Measurements from ENCODE around the gene SHISA9. TPM values are rescaled to one million over a fixed set of nuclear protein-coding genes. Genes with fewer than 3 reads are reported as not detected.

Gene SHISA9
- total RNA-seq, result under 0.01 and 0.11 TPM in 2 replicates

DNA sequence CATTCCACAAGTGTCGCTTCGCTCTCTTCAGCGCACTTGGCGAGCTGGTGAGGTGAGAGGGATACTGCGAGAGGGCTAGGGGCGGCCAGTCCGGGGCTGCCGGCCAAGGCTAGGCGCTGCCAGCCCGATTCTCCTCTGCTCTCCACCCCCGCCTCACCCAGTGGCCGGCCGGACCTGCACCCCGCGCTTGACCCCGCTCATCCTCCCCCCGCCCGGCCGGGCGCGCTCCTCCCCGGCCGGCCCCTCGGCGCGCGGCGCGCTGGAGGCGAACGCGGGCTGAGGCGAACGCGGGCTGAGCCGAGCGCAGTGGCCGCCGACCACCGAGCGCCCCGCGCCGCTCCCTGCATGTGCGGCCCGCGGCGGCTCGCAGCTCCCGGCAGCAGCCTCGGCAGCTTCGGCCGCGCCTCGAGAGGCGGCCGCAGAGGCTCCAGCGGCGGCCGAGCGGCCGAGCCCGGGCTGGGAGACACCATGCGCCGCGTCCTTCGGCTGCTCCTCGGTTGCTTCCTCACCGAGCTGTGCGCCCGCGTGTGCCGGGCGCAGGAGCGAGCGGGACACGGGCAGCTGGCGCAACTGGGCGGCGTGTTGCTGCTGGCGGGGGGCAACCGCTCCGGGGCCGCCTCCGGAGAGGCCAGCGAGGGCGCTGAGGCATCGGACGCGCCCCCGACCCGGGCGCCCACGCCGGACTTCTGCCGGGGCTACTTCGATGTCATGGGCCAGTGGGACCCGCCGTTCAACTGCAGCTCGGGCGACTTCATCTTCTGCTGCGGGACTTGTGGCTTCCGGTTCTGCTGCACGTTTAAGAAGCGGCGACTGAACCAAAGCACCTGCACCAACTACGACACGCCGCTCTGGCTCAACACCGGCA, at the start of gene SHISA9:
SHISA9 (plus strand) TSS at position 2 of the 865 bp plus-strand sequence.

Other genes starting within 250 kb of the SHISA9 start
- gene CPPED1, start 97.7 kb upstream of the SHISA9 start, total RNA-seq, result 44.7 and 46.0 TPM in 2 replicates

Measured in articular chondrocyte of knee joint (primary cell).